Heart left ventricle (tissue), 16 donors: ENCODE measurements around the gene ELP2. TPM values are rescaled to one million over a fixed set of nuclear protein-coding genes. Genes with fewer than 3 reads are reported as not detected.

ENCODE experiments used
- ATAC-seq, 4 donors: fragments of 200-7000 bp; cut with Tn5 transposase; one replicate each; pipeline ENCODE4 v1.9.1; 2020 to 2022; ENCODE audit warnings: moderate library complexity in 4 of 4, mild to moderate bottlenecking in 3 of 4, moderate number of reproducible peaks in 1 of 4
- DNase-seq, 5 donors: peaks; one replicate each; pipeline ENCODE4 v3.0.0-alpha.2; 2020
- H3K27ac ChIP-seq, 12 donors: fragments of 200-600 bp; sonication (generic) in 4 of 12; one replicate each; pipeline versions ENCODE4 v1.5.0 to v1.8.0; 2016 to 2022; ENCODE audit warnings: mild to moderate bottlenecking in 2 of 12
- H3K27me3 ChIP-seq, 9 donors: fragments of 200-600 bp; sonication (generic) in 2 of 9; one replicate each; pipeline versions ENCODE4 v1.5.1 to v1.8.0; 2016 to 2022; ENCODE audit warnings: mild to moderate bottlenecking in 3 of 9
- H3K36me3 ChIP-seq, 9 donors: fragments of 200-600 bp; sonication (generic) in 2 of 9; one replicate each; pipeline versions ENCODE4 v1.5.0 to v1.8.0; 2018 to 2022; ENCODE audit warnings: mild to moderate bottlenecking in 2 of 9
- H3K4me1 ChIP-seq, 12 donors: fragments of 200-600 bp; sonication (generic) in 4 of 12; one replicate each; pipeline versions ENCODE4 v1.5.0 to v1.8.0; 2016 to 2022; ENCODE audit warnings: mild to moderate bottlenecking in 3 of 12
- H3K4me3 ChIP-seq, 12 donors: fragments of 200-600 bp; sonication (generic) in 4 of 12; one replicate each; pipeline versions ENCODE4 v1.5.0 to v1.8.0; 2017 to 2022; ENCODE audit warnings: mild to moderate bottlenecking in 9 of 12, moderate library complexity in 4 of 12
- H3K9me3 ChIP-seq, 12 donors: fragments of 200-600 bp; sonication (generic) in 4 of 12; one replicate each; pipeline versions ENCODE4 v1.5.0 to v1.8.0; 2016 to 2022; ENCODE audit warnings: mild to moderate bottlenecking in 1 of 12
- POLR2A ChIP-seq, 2 donors: fragments of 450-650 bp; IDR thresholded peaks; one replicate each; pipeline ENCODE4 v1.6.1; 2017; ENCODE audit warnings: antibody characterized with exemption in 2 of 2, mild to moderate bottlenecking in 2 of 2, moderate library complexity in 2 of 2
- WGBS, 4 donors: extraction: QIAGEN DNeasy Blood & Tissue Kit in 2 of 4; methylation state at CpG; one replicate each; pipeline versions ENCODE4 v1.1.5 to v1.1.7; 2013 to 2018; 5-methylcytosine and 5-hydroxymethylcytosine counted together
- intact Hi-C, 10 donors: fragments of 100-400 bp; cut with DNase I; formaldehyde crosslinking; loops; one replicate each; pipeline versions ENCODE4 v1.11.1 to v1.14.2; 2022
- polyA plus RNA-seq, 2 donors: library from polyadenylated mRNA; stranded (reverse); fragments of 200-250 nt; gene quantifications; one replicate each; pipeline ENCODE4 v1.2.3, GENCODE V29; 2013
- total RNA-seq, 9 donors: library from RNA; depleted of rRNA in 2 of 9; stranded (reverse); fragments of >200 nt in 2 of 9; fragmentation: NEBNext Ultra II Directional in 3 of 9; extraction: Animal tissue kit (Norgen Biotek cat#: 25700) in 3 of 9; gene quantifications; one replicate each; pipeline versions ENCODE4 v1.1.0 to v1.2.4, GENCODE V29; 2016 to 2023
- TF ChIP-seq, protein P1 (sequence below), 12 donors: fragments of 200-600 bp; sonication (generic) in 4 of 12; IDR thresholded peaks; one replicate each; pipeline versions ENCODE4 v1.5.0 to v1.8.0; 2018 to 2022; ENCODE audit warnings: antibody characterized with exemption in 12 of 12, mild to moderate bottlenecking in 5 of 12
- donor health status: ischemic (EF 13 %, LVEDD 7.1; RV severe dilation, severe dysfunction).
- donor health status: healthy with polysubstance abuse.
- donor health status: DM: no; HTN: yes; CAD: no.
- donor health status: DM: no; HTN: no; CAD: no.
- donor health status: ischemic (EF 25% LVEDD 6.9; RV normal size, moderate dysfunction).
- donor health status: ischemic (EF 25% LVEDD 5.7; RV mildly dilated, moderate dysfunction).
- donor health status: healthy.
- donor health status: DM: yes; HTN: yes; CAD: no.
- donor health status: ischemic (EF 35%, LVEDD 5.7; RV mildly dilated, moderate dysfunction).
- donor health status: nonischemic (EF 11% LVEDD 7.7; RV severe dilation, severe dysfunction).
- donor health status: DM: yes; HTN: yes; CAD: no.
- donor health status: PGD.
- donor health status: ischemic (EF 29% LVEDD 5.4; RV normal size, mild dysfunction).
- donor health status: nonischemic (EF 23%, LVEDD 6.1; RV moderate dilation, normal function).

Gene ELP2
- total and polyA plus RNA-seq, 11 donors: 26.2 to 60.7 (median 46.1) TPM

DNA sequence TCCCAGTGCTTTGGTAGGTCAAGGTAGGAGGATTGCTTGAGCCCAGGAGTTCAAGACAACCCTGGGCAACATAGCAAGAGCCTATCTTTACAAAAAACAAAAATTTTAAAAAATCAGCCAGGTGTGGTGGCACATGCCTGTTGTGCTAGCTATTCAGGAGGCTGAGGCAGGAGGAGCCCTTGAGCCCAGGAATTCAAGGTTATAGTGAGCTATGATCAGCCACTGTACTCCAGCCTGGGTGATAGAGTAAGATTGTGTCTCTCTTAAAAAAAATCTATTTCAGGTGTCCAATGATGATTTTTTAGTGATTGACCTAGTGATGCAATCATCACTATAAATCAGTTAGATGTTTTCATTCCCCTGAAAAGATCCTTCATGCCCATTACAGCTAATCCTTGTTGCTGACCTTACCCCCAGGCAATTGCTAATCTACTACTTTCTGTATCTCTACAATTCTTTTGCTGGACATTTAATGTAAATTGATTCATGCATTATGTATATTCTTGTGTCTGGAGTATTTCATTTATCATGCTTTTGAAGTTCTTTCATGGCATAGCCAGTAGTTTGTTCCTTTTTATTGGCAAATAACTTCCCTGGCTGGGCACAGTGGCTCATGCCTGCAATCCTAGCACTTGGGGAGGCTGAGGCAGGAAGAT is 67.9 kb downstream of the ELP2 start:
- no peak overlapping the region for H3K4me3 ChIP-seq
- H3K27me3 ChIP-seq: no peaks in the 10 kb centered on the region
- intact Hi-C loops: loop anchor here in 1 of 10 donors (10.0 kb wide), 1 partner anchor 87 kb away; no protein-coding TSS in a partner anchor

DNA sequence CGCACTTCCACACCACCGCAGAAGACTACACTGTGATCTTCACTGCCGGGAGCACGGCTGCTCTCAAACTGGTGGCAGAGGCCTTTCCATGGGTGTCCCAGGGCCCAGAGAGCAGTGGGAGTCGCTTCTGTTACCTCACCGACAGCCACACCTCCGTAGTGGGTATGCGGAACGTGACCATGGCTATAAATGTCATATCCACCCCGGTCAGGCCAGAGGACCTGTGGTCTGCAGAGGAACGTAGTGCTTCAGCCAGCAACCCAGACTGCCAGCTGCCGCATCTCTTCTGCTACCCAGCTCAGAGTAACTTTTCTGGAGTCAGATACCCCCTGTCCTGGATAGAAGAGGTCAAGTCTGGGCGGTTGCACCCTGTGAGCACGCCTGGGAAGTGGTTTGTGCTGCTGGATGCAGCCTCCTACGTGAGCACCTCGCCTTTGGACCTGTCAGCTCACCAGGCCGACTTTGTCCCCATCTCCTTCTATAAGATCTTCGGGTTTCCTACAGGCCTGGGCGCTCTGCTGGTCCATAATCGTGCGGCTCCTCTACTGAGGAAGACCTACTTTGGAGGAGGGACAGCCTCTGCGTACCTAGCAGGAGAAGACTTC is 70.1 kb downstream of the ELP2 start:
- H3K27me3 ChIP-seq: no peaks in the 10 kb centered on the region
- no peak overlapping the region for H3K4me3 ChIP-seq
- intact Hi-C loops: loop anchor here in 1 of 10 donors (10.0 kb wide), 1 partner anchor 85 kb away; no protein-coding TSS in a partner anchor
- no peak overlapping the region for H3K27ac ChIP-seq
- H3K36me3 ChIP-seq: no peaks in the 10 kb centered on the region
- 83 to 94% (median 88%) methylated on average over 13 to 22 of the region's 22 CpGs for WGBS, 4 donors
- no peaks in the 10 kb centered on the region for H3K9me3 ChIP-seq
- peaks cover 0 to 4% (median 0%) of the 10 kb centered on the region in 12 donors for H3K4me1 ChIP-seq
- no peak for TF ChIP-seq POLR2A (IDR thresholded peaks at IDR 0.05)
- TF ChIP-seq, protein P1, sequence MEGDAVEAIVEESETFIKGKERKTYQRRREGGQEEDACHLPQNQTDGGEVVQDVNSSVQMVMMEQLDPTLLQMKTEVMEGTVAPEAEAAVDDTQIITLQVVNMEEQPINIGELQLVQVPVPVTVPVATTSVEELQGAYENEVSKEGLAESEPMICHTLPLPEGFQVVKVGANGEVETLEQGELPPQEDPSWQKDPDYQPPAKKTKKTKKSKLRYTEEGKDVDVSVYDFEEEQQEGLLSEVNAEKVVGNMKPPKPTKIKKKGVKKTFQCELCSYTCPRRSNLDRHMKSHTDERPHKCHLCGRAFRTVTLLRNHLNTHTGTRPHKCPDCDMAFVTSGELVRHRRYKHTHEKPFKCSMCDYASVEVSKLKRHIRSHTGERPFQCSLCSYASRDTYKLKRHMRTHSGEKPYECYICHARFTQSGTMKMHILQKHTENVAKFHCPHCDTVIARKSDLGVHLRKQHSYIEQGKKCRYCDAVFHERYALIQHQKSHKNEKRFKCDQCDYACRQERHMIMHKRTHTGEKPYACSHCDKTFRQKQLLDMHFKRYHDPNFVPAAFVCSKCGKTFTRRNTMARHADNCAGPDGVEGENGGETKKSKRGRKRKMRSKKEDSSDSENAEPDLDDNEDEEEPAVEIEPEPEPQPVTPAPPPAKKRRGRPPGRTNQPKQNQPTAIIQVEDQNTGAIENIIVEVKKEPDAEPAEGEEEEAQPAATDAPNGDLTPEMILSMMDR (IDR thresholded peaks at IDR 0.05): no peak
- ATAC-seq (no peak), DNase-seq (no peak)

More for the DNA sequence above, 67.9 kb downstream of the ELP2 start:
- Histone ChIP-seq H3K4me1 (peaks cover 0 to 4% (median 0%) of the 10 kb centered on the region in 12 donors), H3K27ac (no peak overlapping the region), H3K9me3 (no peaks in the 10 kb centered on the region), H3K36me3 (no peaks in the 10 kb centered on the region)
- ATAC-seq (no peak), DNase-seq (no peak)
- TF ChIP-seq, protein P1 (IDR thresholded peaks at IDR 0.05): no peak
- TF ChIP-seq POLR2A (IDR thresholded peaks at IDR 0.05): no peak

DNA sequence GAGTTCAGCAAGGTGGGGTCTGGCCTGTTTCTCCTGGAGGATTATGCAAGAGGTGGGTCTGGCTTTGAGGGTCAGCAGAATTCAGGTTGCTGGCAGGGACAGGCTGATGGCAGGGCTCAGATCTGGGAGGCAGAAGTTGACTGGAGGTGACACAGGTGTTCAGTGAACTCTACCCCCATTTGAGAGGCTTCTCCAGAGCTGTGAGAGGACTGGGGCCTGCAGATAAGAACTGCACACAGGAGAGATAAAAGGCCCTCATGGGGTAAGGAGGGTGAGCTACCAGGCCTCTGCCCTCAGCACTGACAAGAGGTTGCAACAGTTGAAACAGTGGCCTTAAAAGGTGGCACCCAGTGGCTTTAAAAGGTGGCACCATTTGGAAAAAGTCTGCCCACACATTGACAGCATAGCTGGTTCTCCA is 70.7 kb downstream of the ELP2 start:
- Histone ChIP-seq H3K36me3 (no peaks in the 10 kb centered on the region), H3K4me3 (no peak overlapping the region), H3K27ac (no peak overlapping the region), H3K4me1 (peaks cover 0 to 4% (median 0%) of the 10 kb centered on the region in 12 donors), H3K27me3 (no peaks in the 10 kb centered on the region), H3K9me3 (no peaks in the 10 kb centered on the region)
- intact Hi-C loops: no loop called here
- ATAC-seq (no peak), DNase-seq (no peak)
- no peak for TF ChIP-seq POLR2A (IDR thresholded peaks at IDR 0.05)
- TF ChIP-seq, protein P1 (IDR thresholded peaks at IDR 0.05): no peak

DNA sequence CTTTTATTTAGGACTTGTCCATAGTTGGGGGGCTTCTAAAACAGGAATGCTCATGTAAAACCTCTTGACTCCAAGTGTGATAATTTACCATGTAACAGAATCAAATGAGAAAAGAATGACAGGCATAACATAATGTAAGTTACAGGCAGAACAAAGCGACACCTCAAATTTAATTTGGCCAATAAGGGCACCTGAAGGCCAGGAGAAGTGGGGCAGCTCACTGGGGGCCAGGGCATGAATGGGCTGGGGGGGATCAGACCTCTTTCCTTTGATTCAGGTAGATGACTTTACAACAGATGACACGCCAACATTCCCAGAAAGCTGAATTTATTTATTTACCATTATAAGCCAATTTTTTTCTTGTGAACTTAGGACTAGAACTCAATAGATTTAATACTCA is 72.1 kb downstream of the ELP2 start:
- Histone ChIP-seq H3K4me1 (no peaks in the 10 kb centered on the region), H3K9me3 (no peaks in the 10 kb centered on the region), H3K27ac (no peak overlapping the region), H3K27me3 (no peaks in the 10 kb centered on the region), H3K4me3 (no peak overlapping the region), H3K36me3 (no peaks in the 10 kb centered on the region)
- DNase-seq: no peak
- TF ChIP-seq, protein P1 (IDR thresholded peaks at IDR 0.05): no peak
- no peak for TF ChIP-seq POLR2A (IDR thresholded peaks at IDR 0.05)
- intact Hi-C loops: no loop called here
- no peak for ATAC-seq
- WGBS, 4 donors: 88 to 95% (median 93%) methylated on average over 2 of the region's 2 CpGs
